ENCODE measurements around the gene COL16A1. TPM values are rescaled to one million over a fixed set of nuclear protein-coding genes. Genes with fewer than 3 reads are reported as not detected.

COL16A1 gene
- total RNA-seq, 1 donor from 2014 or later: 0.67 TPM

DNA sequence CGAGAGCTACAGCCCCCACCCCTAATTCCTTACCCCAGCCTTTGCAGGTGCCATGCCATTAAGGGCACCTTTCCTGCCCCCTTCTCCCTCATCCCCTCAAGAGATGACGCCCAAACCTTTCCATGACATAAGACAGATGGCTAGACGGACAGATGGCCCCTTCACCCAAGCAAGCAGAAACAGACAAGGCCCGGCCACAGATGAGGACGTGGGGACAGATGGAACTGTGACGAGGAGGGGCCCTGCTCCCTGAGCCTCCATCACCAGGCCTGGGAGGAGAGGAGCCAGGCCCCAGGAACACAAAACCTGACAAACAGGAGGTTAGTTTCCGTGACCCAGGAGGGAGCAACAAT lies 34.4 kb downstream of the COL16A1 start:
- H3K9me3 Mint-ChIP-seq (ENCODE audit: low read depth): no peaks in the 10 kb centered on the region
- H3K4me1 Mint-ChIP-seq (ENCODE audit: low read depth): peaks cover 10% of the 10 kb centered on the region
- no peaks in the 10 kb centered on the region for H3K36me3 Mint-ChIP-seq (ENCODE audit: insufficient read depth)
- H3K4me3 Mint-ChIP-seq (ENCODE audit: low read depth): no peak overlapping the region
- no peak for TF ChIP-seq CTCF (IDR thresholded peaks at IDR 0.05; ENCODE audit: unreplicated experiment)
- H3K27me3 Mint-ChIP-seq: peaks cover 36% of the 10 kb centered on the region
- H3K27ac Mint-ChIP-seq: peak overlapping the region; percentile 78
- DNase-seq (ENCODE audit: low spot score, unreplicated experiment): no peak

GRCh38 chr1:31668303-31668883 lies 35.4 kb downstream of the COL16A1 start:
- Mint-ChIP-seq H3K27me3 (peaks cover 35% of the 10 kb centered on the region), H3K27ac (no peak overlapping the region), H3K9me3 (ENCODE audit: low read depth) (no peaks in the 10 kb centered on the region), H3K4me1 (ENCODE audit: low read depth) (peaks cover 10% of the 10 kb centered on the region), H3K36me3 (ENCODE audit: insufficient read depth) (no peaks in the 10 kb centered on the region), H3K4me3 (ENCODE audit: low read depth) (no peak overlapping the region)
- TF ChIP-seq CTCF (IDR thresholded peaks at IDR 0.05; ENCODE audit: unreplicated experiment): no peak
- DNase-seq (ENCODE audit: low spot score, unreplicated experiment): no peak

DNA sequence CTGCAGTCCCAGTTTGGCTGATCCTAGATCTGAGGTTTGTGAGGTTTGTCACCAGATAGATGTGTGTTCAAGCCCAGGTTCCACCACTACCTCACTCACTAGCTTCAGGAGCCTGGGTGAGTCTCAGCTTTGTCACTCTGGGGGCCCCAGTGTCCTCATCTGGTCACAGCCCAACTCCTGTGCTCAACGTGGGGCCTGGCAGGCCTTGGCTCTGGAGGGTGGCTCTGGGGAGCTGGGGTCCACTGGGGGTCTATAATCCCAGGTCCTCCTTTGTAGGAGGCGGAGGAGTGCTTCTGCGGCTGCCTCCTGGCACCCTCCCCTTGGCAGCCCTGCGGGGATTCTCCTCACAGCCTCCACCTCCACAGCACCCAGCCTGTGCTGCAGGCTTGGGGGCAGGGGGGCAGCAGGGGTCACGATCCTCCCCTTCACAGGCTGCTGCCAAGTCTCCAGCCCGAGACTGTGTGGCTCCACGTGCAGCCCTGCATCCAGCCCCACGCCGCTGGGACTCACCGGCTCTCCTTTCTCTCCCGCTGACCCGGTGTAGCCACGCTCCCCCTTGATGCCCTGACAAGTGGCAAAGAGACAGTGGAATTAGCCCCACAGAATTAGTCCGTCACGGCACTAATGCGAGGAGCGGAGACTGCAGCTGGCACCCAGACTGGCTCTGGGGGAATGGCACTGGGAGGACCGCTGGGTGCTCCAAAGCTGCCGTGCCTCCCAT lies 36.6 kb downstream of the COL16A1 start:
- H3K27ac Mint-ChIP-seq: no peak overlapping the region
- peaks cover 10% of the 10 kb centered on the region for H3K4me1 Mint-ChIP-seq (ENCODE audit: low read depth)
- DNase-seq (ENCODE audit: low spot score, unreplicated experiment): no peak
- no peak overlapping the region for H3K4me3 Mint-ChIP-seq (ENCODE audit: low read depth)
- TF ChIP-seq CTCF (IDR thresholded peaks at IDR 0.05; ENCODE audit: unreplicated experiment): no peak
- H3K36me3 Mint-ChIP-seq (ENCODE audit: insufficient read depth): no peaks in the 10 kb centered on the region
- H3K9me3 Mint-ChIP-seq (ENCODE audit: low read depth): no peaks in the 10 kb centered on the region
- H3K27me3 Mint-ChIP-seq: peaks cover 38% of the 10 kb centered on the region

- H3K36me3 Mint-ChIP-seq (ENCODE audit: insufficient read depth): no peaks in the 10 kb centered on the region
- no peak overlapping the region for H3K27ac Mint-ChIP-seq
- no peak for TF ChIP-seq CTCF (IDR thresholded peaks at IDR 0.05; ENCODE audit: unreplicated experiment)
- H3K4me3 Mint-ChIP-seq (ENCODE audit: low read depth): no peak overlapping the region
- peaks cover 10% of the 10 kb centered on the region for H3K4me1 Mint-ChIP-seq (ENCODE audit: low read depth)
- no peak for DNase-seq (ENCODE audit: low spot score, unreplicated experiment)
- peaks cover 32% of the 10 kb centered on the region for H3K27me3 Mint-ChIP-seq
- no peaks in the 10 kb centered on the region for H3K9me3 Mint-ChIP-seq (ENCODE audit: low read depth)
Observed at GRCh38 chr1:31666263-31666963, 37.4 kb downstream of the COL16A1 start.

- H3K27me3 Mint-ChIP-seq: peaks cover 23% of the 10 kb centered on the region
- TF ChIP-seq CTCF (IDR thresholded peaks at IDR 0.05; ENCODE audit: unreplicated experiment): no peak
- no peak overlapping the region for H3K4me3 Mint-ChIP-seq (ENCODE audit: low read depth)
- no peak for DNase-seq (ENCODE audit: low spot score, unreplicated experiment)
- no peak overlapping the region for H3K27ac Mint-ChIP-seq
- no peaks in the 10 kb centered on the region for H3K36me3 Mint-ChIP-seq (ENCODE audit: insufficient read depth)
- peaks cover 10% of the 10 kb centered on the region for H3K4me1 Mint-ChIP-seq (ENCODE audit: low read depth)
- H3K9me3 Mint-ChIP-seq (ENCODE audit: low read depth): no peaks in the 10 kb centered on the region
Observed at GRCh38 chr1:31665234-31665878, 38.5 kb downstream of the COL16A1 start.
